CD14-positive monocyte (primary cell): Measurements from ENCODE around the gene TM4SF18. TPM values are rescaled to one million over a fixed set of nuclear protein-coding genes. Genes with fewer than 3 reads are reported as not detected.

Experiments
- DNase-seq, 3 donors: peaks; one replicate each; pipeline ENCODE4 v3.0.0-alpha.2; 2011 to 2022
- H2AFZ ChIP-seq: 2 replicates; pipeline ENCODE4 v1.6.0; 2012; ENCODE audit warnings: mild to moderate bottlenecking, low read depth, low read length, inconsistent platforms; ENCODE audit not compliant: insufficient read depth, poor library complexity, severe bottlenecking
- H3K27ac ChIP-seq, 2 donors: 1 replicate in 1 of 2; 2 replicates in 1 of 2; pipeline ENCODE4 v1.5.1; 2012 to 2013; ENCODE audit warnings: low read length in 2 of 2, control low read depth in 1 of 2, inconsistent platforms in 1 of 2, low read depth in 1 of 2, mild to moderate bottlenecking in 1 of 2
- H3K27me3 ChIP-seq, 2 donors: one replicate each; pipeline versions ENCODE4 v1.6.0 to v1.6.1; 2011 to 2013; ENCODE audit warnings: low read length in 2 of 2; ENCODE audit not compliant: control insufficient read depth in 2 of 2, insufficient read depth in 2 of 2
- H3K36me3 ChIP-seq, 2 donors: replicated peaks in 1 of 2; 1 replicate in 1 of 2; 2 replicates in 1 of 2; pipeline versions ENCODE4 v1.5.1 to v1.6.1; 2012 to 2013; ENCODE audit warnings: low read length in 2 of 2, control low read depth in 1 of 2, inconsistent platforms in 1 of 2, mild to moderate bottlenecking in 1 of 2; ENCODE audit not compliant: insufficient read depth in 2 of 2, control insufficient read depth in 1 of 2
- H3K4me1 ChIP-seq, 2 donors: 1 replicate in 1 of 2; 2 replicates in 1 of 2; pipeline versions ENCODE4 v1.5.1 to v1.6.1; 2012 to 2013; ENCODE audit warnings: low read length in 2 of 2, control low read depth in 1 of 2, inconsistent platforms in 1 of 2, mild to moderate bottlenecking in 1 of 2, moderate library complexity in 1 of 2; ENCODE audit not compliant: insufficient read depth in 2 of 2, control insufficient read depth in 1 of 2
- H3K4me2 ChIP-seq: replicated peaks from 2 replicates; pipeline ENCODE3; 2012; ENCODE audit warnings: low read length, moderate library complexity, mild to moderate bottlenecking; ENCODE audit not compliant: poor library complexity, severe bottlenecking; ENCODE audit errors: extremely low read depth
- H3K4me3 ChIP-seq, 3 experiments: fragments of 200-600 bp in 1 of 3; sonication (generic) in 1 of 3; replicated peaks in 1 of 3; 1 replicate in 2 of 3; 2 replicates in 1 of 3; pipeline ENCODE4 v1.5.1; 2011 to 2013; ENCODE audit warnings: low read length in 3 of 3, mild to moderate bottlenecking in 3 of 3, control low read depth in 2 of 3, low read depth in 2 of 3, inconsistent platforms in 1 of 3, moderate library complexity in 1 of 3
- H3K79me2 ChIP-seq: 2 replicates; pipeline ENCODE4 v1.6.0; 2012; ENCODE audit warnings: mild to moderate bottlenecking, control low read depth, inconsistent platforms, low read length, moderate library complexity; ENCODE audit not compliant: insufficient read depth
- H3K9ac ChIP-seq: 2 replicates; pipeline ENCODE4 v1.6.0; 2017; ENCODE audit warnings: low read length, mild to moderate bottlenecking; ENCODE audit not compliant: insufficient read depth, poor library complexity, severe bottlenecking
- H3K9me3 ChIP-seq, 2 donors: replicated peaks in 1 of 2; 1 replicate in 1 of 2; 2 replicates in 1 of 2; pipeline versions ENCODE4 v1.5.1 to v1.6.1; 2012 to 2013; ENCODE audit warnings: low read length in 2 of 2, control low read depth in 1 of 2; ENCODE audit not compliant: control insufficient read depth in 1 of 2, insufficient read depth in 1 of 2
- H4K20me1 ChIP-seq: 2 replicates; pipeline ENCODE4 v1.6.0; 2012; ENCODE audit warnings: mild to moderate bottlenecking, low read length, control low read depth, moderate library complexity; ENCODE audit not compliant: insufficient read depth
- H3K27ac Mint-ChIP-seq, 7 donors: one replicate each; pipeline ENCODE4 v1.8.0; 2020; ENCODE audit warnings: mild to moderate bottlenecking in 7 of 7, mixed read lengths in 7 of 7, moderate library complexity in 6 of 7, inconsistent platforms in 2 of 7
- H3K27me3 Mint-ChIP-seq, 3 donors: one replicate each; pipeline ENCODE4 v1.8.0; 2021 to 2022; ENCODE audit warnings: low read depth in 3 of 3, mild to moderate bottlenecking in 3 of 3, mixed read lengths in 3 of 3, moderate library complexity in 3 of 3, inconsistent platforms in 1 of 3
- H3K36me3 Mint-ChIP-seq, 2 donors: one replicate each; pipeline ENCODE4 v1.8.0; 2020; ENCODE audit warnings: mixed read lengths in 2 of 2, inconsistent platforms in 1 of 2, mild to moderate bottlenecking in 1 of 2
- H3K4me1 Mint-ChIP-seq: one replicate; pipeline ENCODE4 v1.8.0; 2020; ENCODE audit warnings: mild to moderate bottlenecking, mixed read lengths
- H3K4me3 Mint-ChIP-seq, 2 donors: one replicate each; pipeline ENCODE4 v1.8.0; 2020; ENCODE audit warnings: mild to moderate bottlenecking in 2 of 2, mixed read lengths in 2 of 2, moderate library complexity in 1 of 2
- H3K9me3 Mint-ChIP-seq, 7 donors: one replicate each; pipeline ENCODE4 v1.8.0; 2020 to 2022; ENCODE audit warnings: mixed read lengths in 7 of 7, mild to moderate bottlenecking in 6 of 7, moderate library complexity in 6 of 7, inconsistent platforms in 2 of 7
- CTCF ChIP-seq: fragments of 200-600 bp; IDR thresholded peaks from one replicate; pipeline ENCODE4 v1.8.0; 2022; ENCODE audit warnings: antibody characterized with exemption, mild to moderate bottlenecking
- WGBS: methylation state at CpG from one replicate; pipeline ENCODE4 v1.1.5; 2013; ENCODE audit warnings: missing lambda C conversion rate; ENCODE audit not compliant: insufficient coverage; 5-methylcytosine and 5-hydroxymethylcytosine counted together
- intact Hi-C, 2 donors: fragments of 100-400 bp; cut with micrococcal nuclease; formaldehyde crosslinking; loops; one replicate each; pipeline versions ENCODE4 v1.15.0 to v1.15.1; 2023
- polyA plus RNA-seq, 3 donors: library from polyadenylated mRNA; depleted of rRNA in 1 of 3; unstranded in 2 of 3; stranded (reverse) in 1 of 3; fragments of 300-500 nt in 2 of 3; fragments of >200 nt in 1 of 3; fragmentation: Illumina TruSeq in 2 of 3; gene quantifications; 1 replicate in 2 of 3; 2 replicates in 1 of 3; pipeline ENCODE4 v1.2.3, GENCODE V29; 2012 to 2021

Gene TM4SF18
- polyA plus RNA-seq, 3 donors, result not detected

GRCh38 chr3:149299938-149300801 is 33.3 kb downstream of the TM4SF18 start:
- Histone ChIP-seq H3K4me2 (no peak overlapping the region), H3K9ac (no peak overlapping the region), H3K27ac (no peak overlapping the region), H3K36me3 (no peaks in the 10 kb centered on the region), H3K4me3 (no peak overlapping the region), H3K4me1 (peaks cover 22 to 31% of the 10 kb centered on the region in 2 donors), H3K9me3 (no peaks in the 10 kb centered on the region), H3K79me2 (no peaks in the 10 kb centered on the region), H3K27me3 (no peaks in the 10 kb centered on the region), H2AFZ (no peak overlapping the region), H4K20me1 (no peaks in the 10 kb centered on the region)
- DNase-seq, result peak; percentile 32 to 77 (median 57)
- Mint-ChIP-seq H3K27me3 (peaks cover 0 to 4% (median 3%) of the 10 kb centered on the region in 3 donors), H3K9me3 (no peaks in the 10 kb centered on the region), H3K36me3 (no peaks in the 10 kb centered on the region), H3K4me1 (peaks cover 33% of the 10 kb centered on the region), H3K27ac (peak overlapping the region in 4 of 7 donors; percentile 6 to 71 (median 46)), H3K4me3 (no peak overlapping the region)
- intact Hi-C loops, result no loop called here
- 37% methylated on average over 4 of the region's 5 CpGs for WGBS
- no peak for TF ChIP-seq CTCF

GRCh38 chr3:149296972-149297371 is 36.5 kb downstream of the TM4SF18 start:
- no CpG with 5 or more reads among the region's 2 CpGs for WGBS
- Histone ChIP-seq H3K36me3 (no peaks in the 10 kb centered on the region), H3K27me3 (no peaks in the 10 kb centered on the region), H3K27ac (no peak overlapping the region), H3K79me2 (no peaks in the 10 kb centered on the region), H3K9me3 (peaks cover 0 to 3% of the 10 kb centered on the region in 2 donors), H2AFZ (no peak overlapping the region), H3K4me2 (no peak overlapping the region), H4K20me1 (no peaks in the 10 kb centered on the region), H3K4me3 (no peak overlapping the region), H3K4me1 (peaks cover 27 to 42% of the 10 kb centered on the region in 2 donors), H3K9ac (no peak overlapping the region)
- Mint-ChIP-seq H3K36me3 (no peaks in the 10 kb centered on the region), H3K4me3 (no peak overlapping the region), H3K27me3 (peaks cover 0 to 3% (median 0%) of the 10 kb centered on the region in 3 donors), H3K9me3 (peaks cover 0 to 4% (median 2%) of the 10 kb centered on the region in 7 donors), H3K4me1 (peaks cover 41% of the 10 kb centered on the region), H3K27ac (no peak overlapping the region)
- no peak for DNase-seq
- intact Hi-C loops, result no loop called here
- TF ChIP-seq CTCF, result no peak
